GM19438 (cell line): ENCODE measurements around the gene ULK1.
"Not testable (repeated sequence)": the region's sequence is repeated elsewhere in the genome, so short reads cannot be mapped to it uniquely, and the experiment has no call there.

Source experiments
- ATAC-seq: cut with Tn5 transposase; IDR thresholded peaks from one replicate; pipeline ENCODE4 v1.9.1; 2021; ENCODE audit warnings: low read depth; ENCODE audit not compliant: unreplicated experiment

The ULK1 gene

GRCh38 chr12:131861261-131862083 is 33.0 kb upstream of the ULK1 start:
- ATAC-seq, result no peak

GRCh38 chr12:131862084-131862441 is 32.4 kb upstream of the ULK1 start:
- no peak for ATAC-seq

GRCh38 chr12:131862600-131862993 is 31.8 kb upstream of the ULK1 start:
- no peak for ATAC-seq

- ATAC-seq, result no peak
These were observed 31.3 kb upstream of the ULK1 start for GRCh38 chr12:131862994-131863710.

GRCh38 chr12:131863711-131864396 is 30.6 kb upstream of the ULK1 start:
- ATAC-seq, result no peak

- ATAC-seq, result no peak
These were observed 30.0 kb upstream of the ULK1 start for GRCh38 chr12:131864469-131864868.

GRCh38 chr12:131865180-131865875 is 29.1 kb upstream of the ULK1 start:
- no peak for ATAC-seq

- ATAC-seq, result no peak
These were observed 27.0 kb upstream of the ULK1 start for GRCh38 chr12:131867471-131867870.

GRCh38 chr12:131867891-131868675 is 26.3 kb upstream of the ULK1 start:
- no peak for ATAC-seq

GRCh38 chr12:131869871-131870418 is 24.5 kb upstream of the ULK1 start:
- no peak for ATAC-seq

- ATAC-seq, result no peak
These were observed 22.7 kb upstream of the ULK1 start for GRCh38 chr12:131871677-131872076.

GRCh38 chr12:131872154-131873051 is 22.0 kb upstream of the ULK1 start:
- no peak for ATAC-seq

GRCh38 chr12:131873293-131873692 is 21.1 kb upstream of the ULK1 start:
- no peak for ATAC-seq

GRCh38 chr12:131874972-131875371 is 19.4 kb upstream of the ULK1 start:
- not testable (repeated sequence) for ATAC-seq

GRCh38 chr12:131877216-131877615 is 17.2 kb upstream of the ULK1 start:
- not testable (repeated sequence) for ATAC-seq

- ATAC-seq, result not testable (repeated sequence)
These were observed 16.0 kb upstream of the ULK1 start for GRCh38 chr12:131878436-131878835.

- ATAC-seq, result no peak
These were observed 11.5 kb upstream of the ULK1 start for GRCh38 chr12:131882804-131883520.

- ATAC-seq, result no peak
These were observed 10.9 kb upstream of the ULK1 start for GRCh38 chr12:131883521-131883900.
